ENCODE measurements around the gene GCNT2. TPM values are rescaled to one million over a fixed set of nuclear protein-coding genes. Genes with fewer than 3 reads are reported as not detected.

The GCNT2 gene
- total and polyA plus RNA-seq, 2 of the 8 experiments (the other 6 are each of a cell fraction or from before 2014, with no cell fraction given) = 19.3 to 52.5 TPM

DNA sequence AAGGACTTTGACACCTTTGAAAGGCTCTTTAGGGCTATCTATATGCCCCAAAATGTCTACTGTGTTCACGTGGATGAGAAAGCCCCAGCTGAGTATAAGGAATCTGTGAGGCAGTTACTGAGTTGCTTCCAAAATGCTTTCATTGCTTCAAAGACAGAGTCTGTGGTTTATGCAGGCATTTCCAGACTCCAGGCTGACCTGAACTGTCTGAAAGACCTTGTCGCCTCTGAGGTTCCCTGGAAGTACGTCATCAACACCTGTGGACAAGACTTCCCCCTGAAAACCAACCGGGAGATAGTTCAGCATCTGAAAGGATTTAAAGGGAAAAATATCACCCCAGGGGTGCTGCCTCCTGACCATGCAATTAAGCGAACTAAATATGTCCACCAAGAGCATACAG is 65.2 kb downstream of the GCNT2 start:
- Histone ChIP-seq H4K20me1 (replicated peaks in 1 of 2; ENCODE audit: control insufficient read depth in 1 of 2, insufficient read depth in 2 of 2, low read length in 2 of 2) (peaks cover 0 to 23% of the 10 kb centered on the region in 2 experiments), H3K4me2 (ENCODE audit: insufficient read depth in 1 of 2, low read depth in 2 of 2, low read length in 2 of 2) (peak overlapping the region; percentile 80 to 99), H3K9me3 (ENCODE audit: insufficient read depth in 2 of 2, low read depth in 1 of 2, low read length in 1 of 2) (no peaks in the 10 kb centered on the region), H3K36me3 (ENCODE audit: control insufficient read depth in 2 of 4, insufficient read depth in 4 of 4, low read length in 3 of 4) (peaks cover 0 to 4% (median 1%) of the 10 kb centered on the region in 4 experiments; a peak in 2 of 8 replicates), H2BK15ac (ENCODE audit: low read length) (0 out of 2 replicates have a peak overlapping the region, but pooled peaks have one; percentile 22), H3K4me3 (ENCODE audit: extremely low read depth in 1 of 4, insufficient read depth in 2 of 4, low read depth in 3 of 4, low read length in 4 of 4) (peak overlapping the region; percentile 37 to 60 (median 46); a peak in 7 of 8 replicates), H2AK5ac (ENCODE audit: low read depth, low read length) (no peak overlapping the region), H4K8ac (ENCODE audit: extremely low read depth, insufficient read depth, low read length) (no peak overlapping the region), H3K79me2 (ENCODE audit: control insufficient read depth in 1 of 2, insufficient read depth in 2 of 2, low read length in 2 of 2) (peaks cover 41 to 77% of the 10 kb centered on the region in 2 experiments), H2BK120ac (replicated peaks; ENCODE audit: low read depth, low read length) (no peak overlapping the region), H3K4me1 (replicated peaks in 1 of 4; ENCODE audit: control insufficient read depth in 3 of 4, insufficient read depth in 4 of 4, low read length in 3 of 4) (peaks cover 27 to 67% (median 47%) of the 10 kb centered on the region in 4 experiments), H3K79me1 (ENCODE audit: low read depth, low read length) (peaks cover 16% of the 10 kb centered on the region), H2AFZ (ENCODE audit: low read length) (no peak overlapping the region), H3K56ac (replicated peaks; ENCODE audit: insufficient read length, low read depth, low read length) (no peak overlapping the region), H3K23ac (ENCODE audit: insufficient read length) (no peak overlapping the region), H3K23me2 (ENCODE audit: low read depth, low read length) (peaks cover 24% of the 10 kb centered on the region), H3K14ac (ENCODE audit: insufficient read length) (no peak overlapping the region), H4K91ac (replicated peaks; ENCODE audit: insufficient read length, low read length) (no peak overlapping the region), H3K18ac (ENCODE audit: extremely low read depth, low read length) (no peak overlapping the region; the same call in 1 of the 2 replicates), H3K9ac (replicated peaks in 1 of 4; ENCODE audit: extremely low read depth in 1 of 4, low read depth in 3 of 4, low read length in 3 of 4) (0 out of 7 replicates have a peak overlapping the region, but pooled peaks of 1 of the 4 experiments have one; percentile 26), H3K27ac (ENCODE audit: low read depth, low read length) (0 out of 2 replicates have a peak overlapping the region, but pooled peaks have one; percentile 42), H2BK12ac (ENCODE audit: low read depth, low read length) (peak overlapping the region; percentile 46), H3K27me3 (replicated peaks in 1 of 4; ENCODE audit: control insufficient read depth in 3 of 4, extremely low read depth in 1 of 4, insufficient read depth in 3 of 4, low read length in 3 of 4) (no peaks in the 10 kb centered on the region), H2BK20ac (ENCODE audit: low read length) (no peak overlapping the region), H3K4ac (replicated peaks; ENCODE audit: insufficient read length, low read depth, low read length) (no peak overlapping the region), H2BK5ac (ENCODE audit: low read depth, low read length) (0 out of 2 replicates have a peak overlapping the region, but pooled peaks have one; percentile 8), H4K5ac (ENCODE audit: insufficient read length, low read depth, low read length) (no peak overlapping the region)
- WGBS, 2 experiments (ENCODE audit: extremely low coverage in 1 of 2, insufficient coverage in 1 of 2, insufficient read length in 1 of 2, insufficient replicate concordance in 2 of 2, low coverage in 1 of 2, low lambda C conversion rate in 2 of 2, missing lambda C conversion rate in 1 of 2) = 15% methylated on average over 5 of the region's 5 CpGs; no CpG with 5 or more reads in 1 of the 2 experiments
- TF ChIP-seq POLR2AphosphoS5 (IDR thresholded peaks at IDR 0.05; ENCODE audit: low read depth, low read length) = peak; percentile 17; the same call in 1 of the 2 replicates
- TF ChIP-seq BRCA1 (IDR thresholded peaks at IDR 0.05; ENCODE audit: low read depth, low read length) = no peak
- TF ChIP-seq SIN3A (conservative IDR thresholded peaks at IDR 0.05 in 1 of 2, IDR thresholded peaks at IDR 0.05 in 1 of 2; ENCODE audit: low read depth in 1 of 2, low read length in 2 of 2) = peak in 1 of 2 experiments; percentile 55; a peak in 1 of 4 replicates
- no peak for TF ChIP-seq GTF2F1 (IDR thresholded peaks at IDR 0.05; ENCODE audit: borderline replicate concordance, low read depth, low read length)
- TF ChIP-seq MAFK (IDR thresholded peaks at IDR 0.05; ENCODE audit: low read depth, low read length) = no peak
- no peak for TF ChIP-seq NRF1 (IDR thresholded peaks at IDR 0.05; ENCODE audit: low read depth, low read length)
- TF ChIP-seq CREB1 (IDR thresholded peaks at IDR 0.05) = peak; percentile 45; the same call in 1 of the 2 replicates
- no peak for TF ChIP-seq BACH1 (IDR thresholded peaks at IDR 0.05; ENCODE audit: low read length)
- no peak for TF ChIP-seq SIRT6 (IDR thresholded peaks at IDR 0.05; ENCODE audit: low read length)
- TF ChIP-seq BCL11A (IDR thresholded peaks at IDR 0.05; ENCODE audit: low read depth in 2 of 2, low read length in 2 of 2) = no peak
- POLR2A ChIA-PET (ENCODE audit: partially characterized antibody) = interaction anchor here (0.9 to 3.9 kb wide), 9 partner anchors 9 to 109 kb away, joined by 3 to 25 read pairs (median 7); partner anchors contain the start of genes C6orf52, GCNT2 and PAK1IP1
- no peak for DNase-seq (ENCODE audit: low read depth in 1 of 2, low spot score in 2 of 2)
- FAIRE-seq = no peak
- CTCF ChIA-PET (ENCODE audit: partially characterized antibody) = interaction anchor here (0.7 to 1.7 kb wide), 5 partner anchors 25 to 76 kb away, joined by 3 to 4 read pairs (median 3); no protein-coding TSS in a partner anchor
